GM12878 (cell line): ENCODE data around the gene PHETA2.

Experiments used
- EZH2 ChIP-seq: IDR thresholded peaks from 2 replicates; pipeline ENCODE4 v1.6.1; 2012; ENCODE audit warnings: low read depth, mild to moderate bottlenecking, control low read depth, inconsistent platforms, low read length, borderline replicate concordance; ENCODE audit not compliant: control insufficient read depth
- MTA3 ChIP-seq: IDR thresholded peaks from 2 replicates; pipeline ENCODE4 v1.6.1; 2012; ENCODE audit warnings: low read length, inconsistent platforms, borderline replicate concordance
- POLR2A ChIP-seq: IDR thresholded peaks from 2 replicates; pipeline ENCODE4 v1.6.1; 2011; ENCODE audit warnings: low read depth, mild to moderate bottlenecking, low read length
- POLR2AphosphoS2 ChIP-seq: IDR thresholded peaks from 2 replicates; pipeline ENCODE4 v1.6.1; 2011; ENCODE audit warnings: low read depth, mild to moderate bottlenecking, low read length, improper control_type of control experiment, moderate library complexity
- SIX5 ChIP-seq: IDR thresholded peaks from 2 replicates; pipeline ENCODE4 v1.6.1; 2011; ENCODE audit warnings: mild to moderate bottlenecking, low read depth, low read length, moderate library complexity; ENCODE audit not compliant: severe bottlenecking
- SPI1 ChIP-seq: IDR thresholded peaks from 2 replicates; pipeline ENCODE4 v1.6.1; 2011; ENCODE audit warnings: low read depth, mild to moderate bottlenecking, low read length, moderate library complexity, borderline replicate concordance; ENCODE audit not compliant: insufficient read depth
- TF ChIP-seq, protein P1 (sequence below), 3 experiments: IDR thresholded peaks in 2 of 3; conservative IDR thresholded peaks in 1 of 3; 2 replicates each; pipeline ENCODE4 v1.5.1; 2011; ENCODE audit warnings: low read depth in 3 of 3, low read length in 3 of 3, mild to moderate bottlenecking in 3 of 3, control low read depth in 2 of 3, moderate library complexity in 2 of 3, inconsistent platforms in 1 of 3, mixed read lengths in 1 of 3; ENCODE audit not compliant: control insufficient read depth in 2 of 3, insufficient read depth in 1 of 3; ENCODE audit errors: extremely low read depth in 1 of 3

DNA sequence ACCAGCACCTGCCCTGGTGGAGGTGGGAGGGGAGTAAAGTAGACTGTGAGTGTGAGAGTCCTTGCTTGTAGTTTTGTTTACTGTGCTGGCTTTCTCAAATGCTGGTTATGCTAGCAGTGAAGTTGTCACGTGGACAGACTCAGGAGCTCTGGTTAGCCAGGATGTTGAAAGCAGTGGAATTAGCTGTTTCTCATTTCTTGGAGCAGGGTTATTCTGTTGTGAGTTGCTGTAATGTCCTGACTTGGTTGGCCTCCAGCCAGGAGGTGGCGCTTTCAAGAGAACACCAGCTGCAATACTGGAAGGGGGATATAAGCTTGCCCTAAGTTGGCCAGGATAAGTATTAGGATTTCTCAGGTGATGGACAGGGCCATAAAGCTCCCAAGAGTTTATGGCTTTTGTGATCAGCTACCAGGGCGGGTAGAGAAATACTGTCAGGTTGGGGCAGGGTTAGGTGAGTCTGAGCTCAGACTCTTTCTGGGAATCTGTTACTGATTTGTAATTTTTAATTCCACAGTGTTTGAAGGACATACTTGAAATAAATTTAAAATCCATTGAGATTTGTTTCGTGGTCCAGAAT lies 42.9 kb downstream of the PHETA2 start:
- no peak for TF ChIP-seq SPI1
- TF ChIP-seq POLR2A = no peak
- TF ChIP-seq, protein P1, sequence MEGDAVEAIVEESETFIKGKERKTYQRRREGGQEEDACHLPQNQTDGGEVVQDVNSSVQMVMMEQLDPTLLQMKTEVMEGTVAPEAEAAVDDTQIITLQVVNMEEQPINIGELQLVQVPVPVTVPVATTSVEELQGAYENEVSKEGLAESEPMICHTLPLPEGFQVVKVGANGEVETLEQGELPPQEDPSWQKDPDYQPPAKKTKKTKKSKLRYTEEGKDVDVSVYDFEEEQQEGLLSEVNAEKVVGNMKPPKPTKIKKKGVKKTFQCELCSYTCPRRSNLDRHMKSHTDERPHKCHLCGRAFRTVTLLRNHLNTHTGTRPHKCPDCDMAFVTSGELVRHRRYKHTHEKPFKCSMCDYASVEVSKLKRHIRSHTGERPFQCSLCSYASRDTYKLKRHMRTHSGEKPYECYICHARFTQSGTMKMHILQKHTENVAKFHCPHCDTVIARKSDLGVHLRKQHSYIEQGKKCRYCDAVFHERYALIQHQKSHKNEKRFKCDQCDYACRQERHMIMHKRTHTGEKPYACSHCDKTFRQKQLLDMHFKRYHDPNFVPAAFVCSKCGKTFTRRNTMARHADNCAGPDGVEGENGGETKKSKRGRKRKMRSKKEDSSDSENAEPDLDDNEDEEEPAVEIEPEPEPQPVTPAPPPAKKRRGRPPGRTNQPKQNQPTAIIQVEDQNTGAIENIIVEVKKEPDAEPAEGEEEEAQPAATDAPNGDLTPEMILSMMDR (IDR thresholded peaks at IDR 0.05 in 2 of 3, conservative IDR thresholded peaks at IDR 0.05 in 1 of 3; ENCODE audit: control insufficient read depth in 2 of 3, extremely low read depth in 1 of 3, insufficient read depth in 1 of 3, low read depth in 3 of 3, low read length in 3 of 3) = no peak
- TF ChIP-seq MTA3 = no peak
- no peak for TF ChIP-seq SIX5
- no peak for TF ChIP-seq EZH2
- TF ChIP-seq POLR2AphosphoS2 = no peak
